Activated CD8-positive, alpha-beta memory T cell treated with anti-CD3 and anti-CD28 coated beads, Interleukin-2, amount 50 U/mL, for 48 hours (primary cell): ENCODE measurements around the gene BHLHE40.

ENCODE experiments used
- DNase-seq: peaks from one replicate; pipeline ENCODE4 v3.0.0-alpha.2; 2020

Gene BHLHE40

GRCh38 chr3:5022187-5022965 is 43.1 kb downstream of the BHLHE40 start:
- DNase-seq = no peak

GRCh38 chr3:5022966-5023776 is 43.9 kb downstream of the BHLHE40 start:
- DNase-seq = no peak

- DNase-seq = no peak
Measured at GRCh38 chr3:5023777-5024346, 44.6 kb downstream of the BHLHE40 start.

GRCh38 chr3:5026046-5026362 is 46.8 kb downstream of the BHLHE40 start:
- DNase-seq = no peak

- DNase-seq = no peak
Measured at GRCh38 chr3:5029715-5030114, 50.5 kb downstream of the BHLHE40 start.

- no peak for DNase-seq
Measured at GRCh38 chr3:5030152-5030551, 50.9 kb downstream of the BHLHE40 start.

GRCh38 chr3:5032844-5033243 is 53.6 kb downstream of the BHLHE40 start:
- no peak for DNase-seq
